ENCODE measurements around the gene NHS.

NHS gene

GRCh38 chrX:17736856-17737709, 362.1 kb downstream of the NHS start, which contains the start of gene SCML1:
TSS of gene SCML1 (plus strand) at chrX:17737493. CDS start at chrX:17744187, 6,694 bp downstream.
- DNase-seq (ENCODE audit: low spot score): peak; percentile 95

DNA sequence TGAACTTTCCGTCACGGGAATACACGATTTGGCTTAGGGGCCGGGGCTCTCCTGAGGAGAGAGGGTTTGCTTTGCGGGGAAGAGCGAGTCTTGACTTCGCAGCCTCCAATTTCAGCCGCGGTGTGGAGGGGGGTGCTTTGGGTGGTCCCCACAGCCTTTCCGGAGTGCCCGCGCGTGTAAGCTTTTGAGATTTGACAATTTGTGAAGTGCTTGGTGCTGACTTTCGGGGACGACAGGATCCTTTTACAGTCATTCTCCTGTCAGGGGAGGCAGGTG, 362.6 kb downstream of the NHS start:
- no peak for DNase-seq (ENCODE audit: low spot score)

- DNase-seq (ENCODE audit: low spot score): peak; percentile 15
Observed at GRCh38 chrX:17737986-17738713, 363.1 kb downstream of the NHS start.

- no peak for DNase-seq (ENCODE audit: low spot score)
Observed at GRCh38 chrX:17738737-17739535, 363.9 kb downstream of the NHS start.

DNA sequence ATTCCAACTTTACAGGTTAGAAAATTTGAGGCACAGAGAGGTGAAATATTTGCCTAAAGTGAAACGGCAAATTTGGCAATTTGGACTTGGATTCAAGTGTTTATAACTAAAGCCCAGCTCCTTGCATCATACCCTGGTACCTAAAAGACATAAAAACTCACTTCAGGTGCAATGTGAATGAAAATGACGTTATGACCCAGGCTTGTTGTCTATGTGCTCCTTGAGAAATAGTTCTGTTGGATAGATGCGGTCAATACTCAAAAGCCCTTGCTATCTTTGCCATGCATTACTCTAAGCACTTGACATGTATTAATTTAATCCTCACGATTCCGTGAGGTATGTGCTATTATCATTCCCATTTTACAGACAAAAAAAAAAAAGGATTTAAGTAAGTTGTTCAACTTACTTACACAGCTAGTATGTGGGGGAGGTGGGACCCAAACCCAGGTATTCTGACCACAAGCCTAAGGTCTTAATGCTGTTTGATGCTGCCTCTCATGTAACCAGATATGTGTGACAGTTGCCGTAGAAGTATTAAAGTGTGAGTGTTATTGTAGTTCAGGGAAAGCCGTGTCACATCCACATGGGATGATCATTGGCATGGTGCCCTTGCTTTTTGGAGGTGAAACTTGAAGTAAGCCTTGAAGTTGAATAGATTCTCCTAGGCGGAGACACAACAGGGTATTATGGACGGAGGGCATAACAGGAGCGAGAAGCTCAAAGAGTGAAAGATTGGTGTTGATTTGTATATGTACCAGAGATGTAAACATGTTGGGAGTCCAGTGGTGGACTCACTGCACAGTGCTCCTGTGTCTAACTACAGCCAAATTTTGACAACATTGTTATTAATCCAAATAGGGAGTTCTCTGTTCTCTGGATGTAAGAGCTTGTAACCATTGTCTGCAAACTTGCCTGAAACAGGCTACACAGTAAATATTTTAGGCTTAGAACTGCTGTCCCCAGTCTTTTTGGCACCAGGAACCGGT, 365.4 kb downstream of the NHS start:
- DNase-seq (ENCODE audit: low spot score): no peak

- no peak for DNase-seq (ENCODE audit: low spot score)
Observed at GRCh38 chrX:17741123-17741511, 366.1 kb downstream of the NHS start.

DNA sequence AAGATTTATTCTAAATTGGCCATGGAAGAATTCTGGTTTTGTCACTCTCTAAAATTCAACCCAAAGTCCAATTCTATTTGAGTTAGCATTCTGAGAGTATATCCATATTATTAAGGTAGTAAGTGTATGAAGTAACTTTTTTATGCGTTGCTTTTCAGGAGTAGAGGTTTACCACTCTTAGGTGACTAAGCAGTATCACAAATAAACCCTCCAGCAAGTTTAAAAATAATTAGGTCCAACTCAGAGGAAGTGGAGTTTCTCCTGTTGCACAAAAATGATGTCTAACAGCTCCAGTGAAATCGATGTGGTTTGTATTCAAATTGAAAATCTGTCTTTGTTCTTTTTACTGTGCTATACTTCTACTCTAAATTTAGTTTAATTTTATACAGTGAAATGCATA, 368.9 kb downstream of the NHS start:
- DNase-seq (ENCODE audit: low spot score): no peak

- no peak for DNase-seq (ENCODE audit: low spot score)
Observed at GRCh38 chrX:17744896-17745523, 370.0 kb downstream of the NHS start.

GRCh38 chrX:17747692-17748091, 372.7 kb downstream of the NHS start:
- no peak for DNase-seq (ENCODE audit: low spot score)

GRCh38 chrX:17748684-17749083, 373.7 kb downstream of the NHS start:
- no peak for DNase-seq (ENCODE audit: low spot score)

DNA sequence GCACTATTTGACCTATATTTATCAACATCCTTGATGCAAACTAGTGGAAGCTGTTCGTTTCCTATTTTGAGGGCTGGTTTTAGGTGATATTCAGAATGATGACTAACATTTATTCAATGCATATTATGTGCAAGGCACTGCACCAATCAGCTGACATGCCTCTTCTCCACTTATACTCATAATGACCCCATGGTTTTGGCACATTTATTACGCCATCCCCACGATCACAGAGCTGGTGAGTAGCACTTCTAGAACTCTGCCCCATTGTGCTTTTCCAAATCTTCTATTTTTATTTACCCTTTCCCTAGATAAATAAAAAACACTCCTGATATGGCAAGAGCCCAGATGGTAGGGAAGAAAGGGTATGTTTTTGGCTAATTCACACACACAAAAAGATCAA, 375.4 kb downstream of the NHS start:
- no peak for DNase-seq (ENCODE audit: low spot score)

- DNase-seq (ENCODE audit: low spot score): no peak
Observed at GRCh38 chrX:17758382-17758781, 383.4 kb downstream of the NHS start.

DNA sequence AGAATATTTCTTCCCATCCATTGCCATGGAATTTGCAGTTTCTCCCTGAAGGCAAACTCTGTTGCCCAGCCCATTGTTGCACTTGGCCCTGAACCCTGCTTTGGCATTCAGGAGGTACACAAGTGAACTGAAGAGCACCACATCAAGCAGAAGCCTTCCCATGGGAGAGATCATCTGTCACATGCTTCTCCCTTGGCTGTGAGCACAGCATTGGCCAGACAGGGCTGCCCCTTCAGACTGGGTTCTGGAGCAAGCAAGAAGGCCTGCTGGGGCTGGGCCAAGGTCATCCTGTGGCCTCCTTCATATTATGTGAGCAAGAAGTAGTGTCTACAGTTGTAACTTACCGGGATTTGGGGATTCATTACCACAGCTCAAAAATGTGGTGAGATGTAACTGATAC, 385.0 kb downstream of the NHS start:
- no peak for DNase-seq (ENCODE audit: low spot score)

GRCh38 chrX:17767734-17768133, 392.7 kb downstream of the NHS start:
- DNase-seq (ENCODE audit: low spot score): no peak

DNA sequence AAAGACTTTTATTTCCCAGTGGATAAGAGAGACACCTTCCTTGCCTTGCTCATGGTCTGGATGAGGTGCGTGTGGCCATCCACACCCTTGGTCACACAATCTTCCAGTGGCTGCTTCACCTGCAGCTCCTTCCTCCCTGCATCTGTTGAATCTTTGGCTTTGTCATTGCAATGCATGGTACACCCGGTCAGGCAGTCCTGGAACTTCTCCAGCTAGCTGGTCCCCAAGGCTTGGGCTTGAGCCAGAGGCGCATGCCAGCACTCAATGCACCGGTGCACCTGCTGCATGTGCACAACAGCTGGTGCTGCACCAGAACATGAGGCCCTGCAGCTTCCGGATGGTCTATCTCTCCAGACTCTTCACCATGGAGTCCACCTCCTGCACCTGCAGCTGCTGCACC, 394.0 kb downstream of the NHS start:
- no peak for DNase-seq (ENCODE audit: low spot score)

DNA sequence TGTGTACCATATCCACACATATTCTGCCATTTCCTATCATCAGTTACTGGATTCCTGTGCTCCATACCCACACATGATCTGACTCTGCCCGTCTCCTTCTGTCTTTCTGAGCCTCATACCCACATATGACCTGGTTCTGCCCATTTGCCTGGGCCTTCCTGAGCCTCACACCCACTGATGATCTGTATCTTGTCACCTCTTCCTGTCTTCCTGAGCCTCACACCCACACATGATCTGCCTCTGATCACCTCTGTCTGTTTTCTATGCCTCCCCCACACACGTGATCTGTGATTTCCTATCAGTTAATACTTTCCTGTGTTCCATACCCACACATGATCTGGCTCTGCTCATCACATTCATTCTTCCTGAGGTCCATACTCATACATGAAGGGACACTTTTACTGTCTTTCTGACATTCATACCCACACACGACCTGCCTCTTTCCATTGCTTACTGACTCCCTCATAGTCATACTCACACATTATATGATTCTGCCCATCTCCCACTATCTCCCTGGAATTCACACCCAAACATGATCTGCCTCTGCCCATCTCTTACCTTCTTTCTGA, 394.8 kb downstream of the NHS start:
- no peak for DNase-seq (ENCODE audit: low spot score)

DNA sequence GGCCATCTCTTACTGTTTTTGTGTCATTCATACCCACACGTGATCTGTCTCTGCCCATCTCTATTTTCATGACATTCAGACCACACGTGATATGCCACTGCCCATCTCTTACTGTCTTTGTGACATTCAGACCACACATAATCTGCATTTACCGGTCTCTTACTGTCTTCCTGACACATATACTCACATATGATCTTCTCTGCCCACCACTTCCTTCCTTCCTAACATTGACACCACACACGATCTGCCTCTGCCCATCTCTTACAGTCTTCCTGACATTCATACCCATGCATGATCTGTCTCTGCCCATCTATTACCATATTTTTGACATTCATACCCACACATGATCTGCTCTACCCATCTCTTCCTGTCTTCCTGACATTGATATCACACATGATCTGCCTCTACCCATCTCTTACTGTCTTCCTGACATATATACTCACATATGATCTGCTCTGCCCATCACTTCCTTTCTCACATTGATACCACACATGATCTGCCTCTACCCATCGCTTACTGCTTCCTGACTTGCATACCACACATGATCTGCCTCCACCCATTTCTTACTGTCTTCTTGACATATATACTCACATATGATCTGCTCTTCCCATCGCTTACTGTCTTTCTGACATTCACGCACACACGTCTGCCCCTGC, 398.3 kb downstream of the NHS start:
- DNase-seq (ENCODE audit: low spot score): no peak

DNA sequence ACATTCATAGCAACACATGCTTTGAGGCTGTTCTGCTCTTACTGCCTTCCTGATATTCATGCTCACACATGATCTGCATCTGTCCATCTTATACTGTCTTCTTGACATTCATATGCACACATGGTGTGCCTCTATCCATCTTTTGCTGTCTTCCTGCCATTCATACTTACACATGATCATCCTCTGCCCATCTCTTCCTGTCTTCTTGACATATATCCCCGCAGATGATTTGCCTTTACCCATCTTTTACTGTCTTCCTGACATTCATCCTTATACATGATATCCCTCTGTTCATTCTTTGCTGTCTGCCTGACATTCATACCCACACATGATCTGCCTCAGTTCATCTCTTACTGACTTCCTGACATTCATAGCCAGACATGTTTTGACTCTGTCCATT, 399.1 kb downstream of the NHS start:
- DNase-seq (ENCODE audit: low spot score): no peak

- DNase-seq (ENCODE audit: low spot score): no peak
Observed at GRCh38 chrX:17778997-17779396, 404.0 kb downstream of the NHS start.

DNA sequence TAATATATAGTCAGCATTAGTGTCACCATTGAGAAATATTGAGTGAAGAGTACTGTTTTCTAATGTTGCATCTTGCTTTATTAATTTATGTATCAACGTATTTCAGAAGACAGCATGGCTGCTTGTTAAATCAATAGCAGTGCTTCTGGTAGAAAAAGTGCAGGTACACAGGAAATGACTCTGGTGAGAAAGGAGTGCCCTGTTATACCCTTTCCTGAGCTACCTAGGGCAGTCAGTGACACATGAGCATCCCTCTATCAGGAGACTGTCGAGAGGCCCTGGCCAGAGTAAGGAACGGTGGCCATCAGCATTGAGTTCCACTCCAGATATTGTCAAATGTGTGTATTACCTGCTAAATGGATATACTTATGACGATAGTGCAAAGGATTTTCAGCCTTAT, 404.4 kb downstream of the NHS start:
- DNase-seq (ENCODE audit: low spot score): no peak

All from Ammon's horn (tissue), 1 donor.